DND-41 (cell line): ENCODE data around the gene PTCD3.

Experiments used
- ATAC-seq: fragments of 200-7000 bp; cut with Tn5 transposase; 3 replicates; pipeline ENCODE4 v1.9.1; 2021; ENCODE audit warnings: low read depth; ENCODE audit not compliant: insufficient read depth
- DNase-seq: peaks from one replicate; pipeline ENCODE4 v3.0.0-alpha.2; 2020
- H2AFZ ChIP-seq: 2 replicates; pipeline ENCODE4 v1.6.0; 2012; ENCODE audit warnings: low read depth, low read length
- H3K27ac ChIP-seq: 2 replicates; pipeline ENCODE4 v1.5.1; 2012; ENCODE audit warnings: low read length, inconsistent platforms
- H3K27me3 ChIP-seq: fragments of 200-600 bp; sonication (generic); 2 replicates; pipeline ENCODE4 v1.6.0; 2012; ENCODE audit warnings: low read length, mild to moderate bottlenecking, inconsistent platforms; ENCODE audit not compliant: insufficient read depth, poor library complexity
- H3K36me3 ChIP-seq: 2 replicates; pipeline ENCODE4 v1.5.1; 2012; ENCODE audit warnings: low read length, inconsistent platforms; ENCODE audit not compliant: insufficient read depth
- H3K4me1 ChIP-seq: 2 replicates; pipeline ENCODE4 v1.5.1; 2012; ENCODE audit warnings: mild to moderate bottlenecking, low read length; ENCODE audit not compliant: insufficient read depth
- H3K4me2 ChIP-seq: 2 replicates; pipeline ENCODE4 v1.6.0; 2012; ENCODE audit warnings: mild to moderate bottlenecking, moderate library complexity, low read length, inconsistent platforms; ENCODE audit not compliant: insufficient read depth
- H3K4me3 ChIP-seq, 2 experiments: fragments of 200-600 bp in 1 of 2; shearing (Covaris generic) in 1 of 2; 2 replicates each; pipeline ENCODE4 v1.5.1; 2012 to 2016; ENCODE audit warnings: inconsistent platforms in 2 of 2, low read length in 2 of 2, mild to moderate bottlenecking in 2 of 2, low read depth in 1 of 2, moderate library complexity in 1 of 2
- H3K79me2 ChIP-seq: 2 replicates; pipeline ENCODE4 v1.6.0; 2012; ENCODE audit warnings: low read length, inconsistent platforms; ENCODE audit not compliant: insufficient read depth
- H3K9ac ChIP-seq: 2 replicates; pipeline ENCODE4 v1.6.0; 2012; ENCODE audit warnings: low read depth, mild to moderate bottlenecking, inconsistent platforms, low read length, moderate library complexity
- H3K9me3 ChIP-seq: 2 replicates; pipeline ENCODE4 v1.5.1; 2012; ENCODE audit warnings: low read length, moderate library complexity, mild to moderate bottlenecking, inconsistent platforms; ENCODE audit not compliant: insufficient read depth, severe bottlenecking
- H4K20me1 ChIP-seq: 2 replicates; pipeline ENCODE4 v1.6.0; 2012; ENCODE audit warnings: low read length; ENCODE audit not compliant: insufficient read depth
- EZH2 ChIP-seq: IDR thresholded peaks from 3 replicates; pipeline ENCODE4 v1.6.1; 2012; ENCODE audit warnings: borderline replicate concordance, low read depth, mild to moderate bottlenecking, moderate library complexity, low read length, inconsistent platforms; ENCODE audit not compliant: severe bottlenecking
- TF ChIP-seq, protein P1 (sequence below): IDR thresholded peaks from 2 replicates; pipeline ENCODE4 v1.5.1; 2012; ENCODE audit warnings: borderline replicate concordance, low read length, moderate library complexity, mild to moderate bottlenecking; ENCODE audit not compliant: poor library complexity, severe bottlenecking; ENCODE audit errors: extremely low read depth

The PTCD3 gene

DNA sequence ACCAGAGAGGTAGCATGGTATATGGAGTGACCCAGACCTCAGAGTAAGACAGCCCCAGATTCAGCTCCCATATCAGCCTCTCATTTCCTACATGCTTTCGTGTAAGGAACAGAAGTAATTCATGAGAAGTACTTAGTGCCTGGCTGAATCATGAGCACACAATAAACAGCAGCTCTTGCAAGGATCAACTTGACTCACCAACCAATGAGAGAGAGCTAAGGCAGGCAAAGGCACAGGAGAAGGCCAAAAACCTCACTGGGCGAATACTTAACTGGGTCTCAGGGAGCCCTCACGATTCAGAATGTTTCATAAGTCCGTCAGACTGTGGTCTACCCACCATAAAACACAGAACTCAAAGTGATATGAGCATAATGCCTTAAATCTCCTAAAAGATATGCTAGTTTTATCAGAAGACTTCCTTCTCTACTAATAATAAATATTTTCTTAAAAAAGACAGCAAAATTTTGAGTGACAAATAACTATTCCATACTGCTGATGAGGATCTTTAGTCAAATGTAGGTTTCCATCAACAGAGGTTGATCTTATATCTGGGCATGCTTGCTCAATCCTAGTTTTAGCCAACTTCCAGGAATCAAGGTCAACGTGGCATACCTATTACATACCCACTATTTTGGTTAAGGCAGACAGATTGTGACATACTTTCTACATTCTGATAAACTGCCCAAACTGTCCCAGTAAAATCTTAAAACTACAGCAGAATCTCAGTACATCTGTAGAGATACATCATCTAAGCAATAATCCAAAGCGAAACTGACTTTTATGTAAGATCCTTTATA lies 54.3 kb downstream of the PTCD3 start:
- Histone ChIP-seq H3K9ac (no peak overlapping the region), H3K9me3 (no peaks in the 10 kb centered on the region), H3K79me2 (0 out of 2 replicates have a peak, but pooled peaks cover 2% of the 10 kb centered on the region), H3K27me3 (no peaks in the 10 kb centered on the region), H2AFZ (no peak overlapping the region), H3K4me3 (no peak overlapping the region), H3K4me2 (no peak overlapping the region), H4K20me1 (no peaks in the 10 kb centered on the region), H3K4me1 (no peaks in the 10 kb centered on the region), H3K36me3 (peaks cover 91% of the 10 kb centered on the region), H3K27ac (no peak overlapping the region)
- DNase-seq, result no peak
- ATAC-seq, result no peak
- TF ChIP-seq EZH2, result no peak
- TF ChIP-seq, protein P1, sequence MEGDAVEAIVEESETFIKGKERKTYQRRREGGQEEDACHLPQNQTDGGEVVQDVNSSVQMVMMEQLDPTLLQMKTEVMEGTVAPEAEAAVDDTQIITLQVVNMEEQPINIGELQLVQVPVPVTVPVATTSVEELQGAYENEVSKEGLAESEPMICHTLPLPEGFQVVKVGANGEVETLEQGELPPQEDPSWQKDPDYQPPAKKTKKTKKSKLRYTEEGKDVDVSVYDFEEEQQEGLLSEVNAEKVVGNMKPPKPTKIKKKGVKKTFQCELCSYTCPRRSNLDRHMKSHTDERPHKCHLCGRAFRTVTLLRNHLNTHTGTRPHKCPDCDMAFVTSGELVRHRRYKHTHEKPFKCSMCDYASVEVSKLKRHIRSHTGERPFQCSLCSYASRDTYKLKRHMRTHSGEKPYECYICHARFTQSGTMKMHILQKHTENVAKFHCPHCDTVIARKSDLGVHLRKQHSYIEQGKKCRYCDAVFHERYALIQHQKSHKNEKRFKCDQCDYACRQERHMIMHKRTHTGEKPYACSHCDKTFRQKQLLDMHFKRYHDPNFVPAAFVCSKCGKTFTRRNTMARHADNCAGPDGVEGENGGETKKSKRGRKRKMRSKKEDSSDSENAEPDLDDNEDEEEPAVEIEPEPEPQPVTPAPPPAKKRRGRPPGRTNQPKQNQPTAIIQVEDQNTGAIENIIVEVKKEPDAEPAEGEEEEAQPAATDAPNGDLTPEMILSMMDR, result no peak

GRCh38 chr2:86170449-86170848 lies 64.4 kb downstream of the PTCD3 start:
- Histone ChIP-seq H3K9ac (no peak overlapping the region), H2AFZ (no peak overlapping the region), H3K9me3 (no peaks in the 10 kb centered on the region), H3K4me1 (no peaks in the 10 kb centered on the region), H4K20me1 (peaks cover 5% of the 10 kb centered on the region), H3K27ac (no peak overlapping the region), H3K36me3 (peaks cover 93% of the 10 kb centered on the region), H3K4me2 (no peak overlapping the region), H3K79me2 (peaks cover 21% of the 10 kb centered on the region), H3K4me3 (no peak overlapping the region), H3K27me3 (no peaks in the 10 kb centered on the region)
- DNase-seq (no peak), ATAC-seq (no peak)
- TF ChIP-seq, protein P1, result no peak
- no peak for TF ChIP-seq EZH2

DNA sequence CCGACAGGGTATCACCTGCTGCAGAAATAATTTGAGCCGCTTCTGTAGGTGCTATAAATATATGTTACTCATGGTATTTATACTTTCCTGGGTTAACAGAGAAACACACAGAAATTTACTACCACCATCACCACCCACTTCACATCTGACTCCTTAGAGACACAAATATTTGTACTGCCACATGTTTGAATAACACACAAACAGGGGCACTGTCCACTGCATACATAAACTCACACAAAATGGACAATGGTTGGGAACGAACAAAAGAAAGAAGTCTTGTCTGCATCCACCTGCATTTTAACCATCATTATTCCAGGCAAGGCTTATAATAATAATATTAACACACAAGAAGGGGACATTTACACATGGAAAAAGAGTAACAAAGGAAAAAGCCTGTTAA lies 65.3 kb downstream of the PTCD3 start:
- Histone ChIP-seq H3K4me1 (no peaks in the 10 kb centered on the region), H3K27ac (no peak overlapping the region), H2AFZ (no peak overlapping the region), H3K9me3 (no peaks in the 10 kb centered on the region), H4K20me1 (peaks cover 11% of the 10 kb centered on the region), H3K36me3 (peaks cover 93% of the 10 kb centered on the region), H3K79me2 (peaks cover 30% of the 10 kb centered on the region), H3K27me3 (no peaks in the 10 kb centered on the region), H3K9ac (no peak overlapping the region), H3K4me3 (no peak overlapping the region), H3K4me2 (no peak overlapping the region)
- no peak for TF ChIP-seq EZH2
- TF ChIP-seq, protein P1, result no peak
- ATAC-seq (no peak), DNase-seq (no peak)
